Activated CD8-positive, alpha-beta memory T cell treated with anti-CD3 and anti-CD28 coated beads for 36 hours (primary cell): Measurements from ENCODE around the gene DMXL2. TPM values are rescaled to one million over a fixed set of nuclear protein-coding genes. Genes with fewer than 3 reads are reported as not detected.
"Not testable (repeated sequence)": the region's sequence is repeated elsewhere in the genome, so short reads cannot be mapped to it uniquely, and the experiment has no call there.

Experiments used
- CTCF ChIA-PET: fragments of 350-600 bp; sonication (Branson Sonifier 250); formaldehyde crosslinking; loops from one replicate; lab custom pipeline; 2021; ENCODE audit warnings: antibody characterized with exemption; lab: Charles Lee
- POLR2A ChIA-PET: fragments of 350-600 bp; sonication (Branson Sonifier 250); formaldehyde crosslinking; loops from one replicate; lab custom pipeline; 2021; ENCODE audit warnings: antibody characterized with exemption; lab: Charles Lee
- total RNA-seq, 2 experiments: library from RNA; stranded (reverse); gene quantifications; one replicate each; pipeline ENCODE4 v1.2.3, GENCODE V29; 2021

DMXL2 gene, protein sequence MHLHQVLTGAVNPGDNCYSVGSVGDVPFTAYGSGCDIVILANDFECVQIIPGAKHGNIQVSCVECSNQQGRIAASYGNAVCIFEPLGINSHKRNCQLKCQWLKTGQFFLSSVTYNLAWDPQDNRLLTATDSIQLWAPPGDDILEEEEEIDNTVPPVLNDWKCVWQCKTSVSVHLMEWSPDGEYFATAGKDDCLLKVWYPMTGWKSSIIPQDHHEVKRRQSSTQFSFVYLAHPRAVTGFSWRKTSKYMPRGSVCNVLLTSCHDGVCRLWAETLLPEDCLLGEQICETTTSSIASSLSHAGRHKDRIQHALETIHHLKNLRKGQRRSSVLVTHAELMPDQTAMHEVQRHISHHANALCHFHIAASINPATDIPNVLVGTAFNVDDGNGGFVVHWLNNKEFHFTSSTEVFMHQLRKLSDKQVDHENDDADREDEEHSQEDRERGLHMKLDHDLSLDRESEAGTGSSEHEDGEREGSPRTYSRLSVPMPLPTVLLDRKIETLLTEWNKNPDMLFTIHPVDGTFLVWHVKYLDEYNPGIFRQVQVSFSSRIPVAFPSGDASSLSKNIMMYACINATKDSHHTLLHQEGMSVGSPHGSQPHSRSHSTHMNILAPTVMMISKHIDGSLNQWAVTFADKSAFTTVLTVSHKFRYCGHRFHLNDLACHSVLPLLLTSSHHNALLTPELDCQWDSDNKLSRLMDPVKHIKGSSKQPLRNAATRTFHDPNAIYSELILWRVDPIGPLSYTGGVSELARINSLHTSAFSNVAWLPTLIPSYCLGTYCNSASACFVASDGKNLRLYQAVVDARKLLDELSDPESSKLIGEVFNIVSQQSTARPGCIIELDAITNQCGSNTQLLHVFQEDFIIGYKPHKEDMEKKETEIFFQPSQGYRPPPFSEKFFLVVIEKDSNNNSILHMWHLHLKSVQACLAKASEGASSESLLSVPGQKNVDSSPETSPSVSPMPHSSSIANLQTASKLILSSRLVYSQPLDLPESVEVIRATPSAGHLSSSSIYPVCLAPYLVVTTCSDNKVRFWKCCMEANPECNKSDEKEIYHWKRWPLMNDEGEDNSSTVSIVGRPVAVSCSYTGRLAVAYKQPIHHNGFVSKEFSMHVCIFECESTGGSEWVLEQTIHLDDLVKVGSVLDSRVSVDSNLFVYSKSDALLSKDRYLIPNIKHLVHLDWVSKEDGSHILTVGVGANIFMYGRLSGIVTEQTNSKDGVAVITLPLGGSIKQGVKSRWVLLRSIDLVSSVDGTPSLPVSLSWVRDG (N-terminal part only)
- 1 to 10 TPM; 5.2 to 6.3 TPM for total RNA-seq

DNA sequence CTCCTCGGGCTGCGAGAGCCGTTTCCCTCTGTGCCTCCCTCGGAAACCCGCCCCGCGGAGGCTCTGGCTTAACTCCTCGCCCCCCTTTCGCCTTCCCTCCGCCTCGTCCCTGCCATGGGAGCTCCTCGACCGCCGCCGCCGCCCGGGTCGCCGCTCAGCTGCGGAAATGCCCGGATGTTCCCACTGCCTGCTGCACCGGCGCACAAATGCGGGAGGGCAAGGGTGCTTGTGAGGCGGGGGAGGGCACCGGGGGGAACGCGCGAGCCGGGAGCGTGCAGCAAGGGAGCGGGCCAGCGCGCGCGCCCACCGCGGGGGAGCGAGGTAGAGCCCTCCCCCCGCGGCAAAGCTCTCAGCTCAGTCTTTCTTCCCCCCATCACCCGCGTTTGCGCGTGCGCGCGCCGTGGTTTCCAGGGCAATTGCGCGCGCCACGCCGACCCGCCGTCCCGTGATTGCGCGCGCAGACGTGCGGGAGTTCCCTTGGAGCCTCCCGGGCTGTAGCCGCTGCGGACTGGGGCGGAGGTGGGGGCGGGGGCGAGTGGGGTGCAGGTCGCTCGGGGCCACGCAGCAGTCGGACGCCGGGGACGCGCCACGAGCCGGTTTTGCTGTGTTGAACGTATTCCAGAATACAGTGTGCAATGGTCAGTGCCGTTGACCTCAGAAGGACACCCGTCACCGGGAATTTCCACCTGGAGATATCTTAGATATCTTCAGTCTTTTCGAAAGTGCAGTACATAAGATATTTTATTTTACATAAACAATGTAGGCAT is at the start of gene DMXL2:
DMXL2 (minus strand) TSS at position 168 of the 767 bp plus-strand sequence. CDS start 226 bp downstream, outside the sequence.
- ChIA-PET POLR2A (interaction anchor here (1.3 kb wide), 1 partner anchor 110 kb away, joined by 3 read pairs; no protein-coding TSS in a partner anchor), CTCF (interaction anchor here (1.3 kb wide), 1 partner anchor 126 kb away, joined by 3 read pairs; no protein-coding TSS in a partner anchor)

DNA sequence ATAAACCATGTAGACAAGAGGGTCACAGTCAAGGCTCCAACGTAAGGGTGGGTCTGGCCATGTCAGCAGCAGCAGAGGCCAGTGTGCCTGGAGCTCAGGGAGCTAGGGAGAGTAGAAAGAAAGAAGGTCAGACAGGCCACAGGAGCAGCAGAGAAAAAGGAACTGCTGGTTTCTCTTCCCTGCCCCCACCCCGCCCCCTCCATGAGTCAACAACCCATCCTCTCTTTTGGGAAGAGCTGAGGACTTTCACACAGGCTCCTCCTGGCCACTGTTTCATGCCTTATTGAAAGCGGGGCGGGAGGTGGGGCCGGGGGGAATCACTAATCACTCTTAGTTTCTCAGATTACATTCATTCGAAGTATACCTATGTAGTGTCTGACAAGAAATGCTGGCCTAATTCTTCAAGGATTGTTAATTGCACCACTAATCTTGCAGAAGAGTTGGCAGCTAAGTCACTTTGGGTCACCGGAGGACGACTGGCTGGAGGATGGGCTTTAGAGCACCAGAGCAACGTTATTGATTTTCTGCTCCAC is 49.6 kb upstream of the DMXL2 start:
- POLR2A ChIA-PET: no interaction called here
- CTCF ChIA-PET: interaction anchor here (1.2 kb wide), 1 partner anchor 22 kb away, joined by 4 read pairs; no protein-coding TSS in a partner anchor

DNA sequence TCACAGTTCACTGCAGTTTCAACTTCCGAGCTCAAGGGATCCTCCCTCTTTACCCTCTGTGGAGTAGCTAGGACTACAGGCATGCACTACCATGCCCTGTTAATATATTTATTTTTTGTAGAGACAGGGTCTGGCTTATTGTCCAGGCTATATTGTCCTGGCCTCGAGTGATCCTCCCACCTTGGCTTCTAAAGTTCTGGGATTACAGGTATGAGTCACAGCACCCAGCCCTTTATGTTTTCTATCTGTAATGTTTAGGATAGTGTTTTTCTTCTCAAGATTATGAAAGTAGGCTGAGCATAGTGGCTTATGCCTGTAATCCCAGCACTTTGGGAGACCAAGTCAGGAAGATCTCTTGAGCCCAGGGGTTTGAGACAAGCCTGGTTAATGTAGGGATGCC is 46.8 kb upstream of the DMXL2 start:
- POLR2A ChIA-PET: no interaction called here

DNA sequence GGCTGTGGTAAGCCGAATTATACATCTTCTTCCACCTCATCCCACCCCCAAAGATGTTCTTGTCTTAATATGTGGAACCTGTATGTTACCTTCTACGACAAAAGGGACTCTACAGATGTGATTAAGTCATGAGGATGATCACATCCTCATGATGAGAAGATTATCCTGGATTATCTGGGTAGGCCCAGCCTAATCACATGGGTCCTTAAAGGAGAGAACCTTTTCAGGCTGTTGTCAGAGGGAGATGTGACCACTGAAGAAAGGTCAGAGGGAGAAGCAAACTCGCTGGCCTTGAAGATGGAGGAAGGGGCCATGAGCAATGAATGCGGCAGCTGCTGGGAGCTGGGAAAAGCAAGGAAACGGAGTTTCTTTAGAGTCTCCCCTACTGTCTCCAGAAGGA is 45.9 kb upstream of the DMXL2 start:
- ChIA-PET POLR2A (interaction anchor here (0.7 kb wide), 1 partner anchor 1152 kb away, joined by 3 read pairs; no protein-coding TSS in a partner anchor), CTCF (no interaction called here)

More for the DNA sequence above, 46.8 kb upstream of the DMXL2 start:
- CTCF ChIA-PET: interaction anchor here (0.6 to 1.0 kb wide), 2 partner anchors 12 to 203 kb away, joined by 3 read pairs; no protein-coding TSS in a partner anchor

DNA sequence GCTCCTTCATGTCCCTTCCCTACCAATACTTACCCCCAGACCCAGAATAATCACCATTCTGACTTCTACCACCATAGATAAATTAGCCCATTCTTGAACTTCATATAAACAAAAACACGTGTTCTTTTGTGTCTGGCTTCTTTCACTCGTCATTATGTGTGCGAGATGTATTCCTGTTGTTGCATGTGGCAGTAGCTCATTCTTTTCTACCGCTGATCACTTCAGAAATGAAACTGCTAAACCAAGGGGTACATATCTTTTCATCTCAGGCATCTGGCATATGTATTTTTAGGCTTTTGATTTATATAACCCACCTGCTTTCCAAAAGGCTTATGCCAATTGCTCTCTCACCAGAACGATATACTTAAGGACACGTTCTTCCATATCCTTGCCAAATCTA is 44.9 kb upstream of the DMXL2 start:
- CTCF ChIA-PET: no interaction called here

DNA sequence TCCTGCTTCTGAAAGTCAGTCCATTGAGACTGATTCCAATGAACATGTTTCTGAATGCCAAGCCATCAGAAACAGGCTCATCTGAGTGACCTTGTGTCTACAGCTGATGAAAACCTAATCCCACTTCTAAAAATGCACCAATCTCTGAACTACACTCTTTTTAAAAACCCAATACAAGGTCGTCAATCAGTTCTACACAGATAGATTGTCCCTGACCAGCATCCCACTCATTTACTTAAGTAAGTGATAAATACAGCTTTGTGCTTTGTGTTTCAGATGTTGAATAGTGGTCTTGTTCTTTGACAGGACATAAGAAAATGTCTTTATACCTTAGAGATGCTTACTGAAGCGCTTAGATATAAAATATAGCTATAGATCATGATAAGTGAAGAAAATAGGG is 38.5 kb upstream of the DMXL2 start:
- ChIA-PET CTCF (no interaction called here), POLR2A (no interaction called here)

More for the DNA sequence above, 44.9 kb upstream of the DMXL2 start:
- POLR2A ChIA-PET: no interaction called here

DNA sequence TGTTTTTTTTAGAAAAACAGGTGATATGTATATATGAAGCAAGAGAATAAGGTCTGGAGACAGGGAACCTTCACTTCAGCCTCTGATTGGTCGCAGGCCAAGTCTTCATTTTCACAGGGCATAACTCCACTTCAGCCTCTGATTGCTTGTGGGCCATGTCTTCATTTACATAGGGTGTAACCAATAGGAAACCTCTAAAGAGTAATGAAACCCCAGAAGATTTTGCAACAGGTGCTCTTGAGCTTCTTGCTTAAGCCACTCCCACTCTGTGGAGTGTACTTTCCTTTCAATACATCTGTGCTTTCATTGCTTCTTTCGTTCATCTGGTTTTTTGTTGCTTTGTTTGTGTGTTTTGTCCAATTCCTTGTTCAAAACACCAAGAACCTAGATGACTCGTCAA is 36.1 kb upstream of the DMXL2 start:
- ChIA-PET CTCF (no interaction called here), POLR2A (no interaction called here)

DNA sequence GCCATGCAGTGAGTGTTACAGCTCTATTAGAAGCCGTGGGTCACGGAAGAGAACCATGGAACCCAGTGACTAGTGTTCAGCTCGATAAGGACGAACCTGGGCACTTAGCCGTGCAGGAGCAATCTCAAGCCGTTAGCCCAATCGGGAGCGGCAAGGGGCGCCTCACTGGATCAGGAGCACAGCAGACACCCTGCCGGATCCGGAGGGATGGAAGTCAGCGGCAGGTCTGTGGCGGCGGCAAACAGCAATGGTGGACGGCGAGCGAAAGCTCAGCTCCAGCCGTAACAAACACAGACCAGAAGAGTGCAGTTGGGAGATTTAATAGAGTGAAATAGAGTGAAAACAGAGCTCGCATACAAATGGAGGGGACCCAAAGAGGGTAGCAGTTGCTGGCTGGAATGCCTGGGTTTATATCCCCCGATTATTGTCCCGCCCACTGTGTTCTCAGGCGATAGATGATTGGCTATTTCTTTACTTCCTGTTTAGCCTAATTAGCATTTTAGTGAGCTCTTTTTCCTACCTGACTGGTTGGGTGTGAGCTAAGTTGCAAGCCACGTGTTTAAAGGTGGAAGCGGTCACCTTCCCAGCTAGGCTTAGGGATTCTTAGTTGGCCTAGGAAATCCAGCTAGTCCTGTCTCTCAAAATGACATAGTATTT is 33.0 kb upstream of the DMXL2 start:
- POLR2A ChIA-PET, CTCF ChIA-PET: not testable (repeated sequence)

DNA sequence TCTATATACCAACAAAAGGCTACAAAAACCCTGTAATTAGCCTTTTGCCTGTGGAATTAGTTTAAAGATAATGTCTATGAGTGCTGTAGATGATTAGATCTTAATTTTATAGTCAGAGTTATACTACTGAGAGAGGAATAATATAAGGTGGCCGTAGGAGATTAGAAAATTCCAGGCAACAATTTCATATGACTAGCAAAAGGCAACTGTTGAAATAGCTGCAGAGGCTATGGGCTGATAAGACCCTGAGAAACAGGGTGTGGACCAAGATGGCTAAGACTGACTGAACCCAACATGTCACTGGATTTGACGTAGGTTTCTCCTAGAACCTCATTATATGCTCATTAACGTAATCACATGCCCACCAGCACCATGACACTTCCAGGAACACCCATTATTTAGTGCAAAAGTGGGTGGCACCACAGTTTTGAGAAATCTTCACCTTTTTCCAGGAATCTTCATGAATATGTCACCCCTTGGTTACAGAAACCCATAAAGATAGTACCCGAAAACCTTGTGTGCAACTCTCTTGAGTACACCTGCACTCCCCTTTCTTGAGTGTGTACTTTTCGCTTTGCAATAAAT is 29.6 kb upstream of the DMXL2 start:
- ChIA-PET POLR2A (no interaction called here), CTCF (no interaction called here)

DNA sequence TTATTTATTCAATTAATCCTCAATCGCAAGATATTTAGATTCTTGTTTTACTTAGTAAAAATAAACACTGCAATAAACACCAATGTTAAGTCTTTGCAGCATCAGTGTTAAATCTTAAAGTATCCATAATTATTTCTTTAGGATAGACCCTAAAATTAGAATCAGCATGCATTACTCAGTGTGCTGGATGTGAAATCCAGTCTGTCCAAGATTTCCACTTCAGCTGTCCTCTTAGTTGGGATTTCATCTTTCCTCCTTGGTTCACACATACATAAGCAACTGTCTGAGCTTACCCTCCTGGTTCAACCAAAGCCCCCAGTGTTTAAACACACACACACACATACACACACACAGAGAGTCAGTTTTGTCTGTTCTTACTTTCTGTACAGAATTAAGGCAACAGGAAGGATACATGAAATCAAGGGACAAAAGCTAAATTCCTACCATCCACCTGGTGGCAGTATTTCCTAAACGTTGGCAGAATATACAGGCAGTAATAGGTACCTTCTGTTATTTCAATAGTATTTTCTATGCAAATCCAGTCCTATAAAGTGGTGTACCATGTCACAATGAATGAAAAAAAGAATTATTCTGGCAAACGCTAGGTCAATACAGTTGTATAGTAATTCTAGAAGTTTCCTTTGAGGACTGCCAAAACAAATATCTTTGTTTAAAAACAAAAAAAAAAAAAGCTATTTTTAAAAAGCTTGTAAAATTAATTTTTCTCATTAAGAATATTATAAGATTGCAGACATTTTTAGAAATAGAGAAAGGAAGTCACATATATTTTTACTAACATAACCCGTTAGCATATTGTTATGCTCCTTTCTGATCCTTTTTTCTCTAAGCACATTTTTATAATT is 27.3 kb upstream of the DMXL2 start:
- ChIA-PET POLR2A (no interaction called here), CTCF (interaction anchor here (0.6 to 2.4 kb wide), 19 partner anchors 14 to 256 kb away, joined by 3 to 52 read pairs (median 3); partner anchors contain the start of gene LYSMD2)

DNA sequence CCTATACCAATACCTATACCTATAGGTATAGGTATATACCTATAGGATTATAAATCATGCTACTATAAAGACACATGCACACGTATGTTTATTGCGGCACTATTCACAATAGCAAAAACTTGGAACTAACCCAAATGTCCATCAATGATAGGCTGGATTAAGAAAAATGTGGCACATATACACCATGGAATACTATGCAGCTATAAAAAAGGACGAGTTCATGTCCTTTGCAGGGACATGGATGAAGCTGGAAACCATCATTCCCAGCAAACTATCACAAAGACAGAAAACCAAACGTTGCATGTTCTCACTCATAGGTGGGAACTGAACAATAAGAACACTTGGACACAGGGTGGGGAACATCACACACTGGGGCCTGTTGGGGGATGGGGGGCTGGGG is 26.1 kb upstream of the DMXL2 start:
- POLR2A ChIA-PET: not testable (repeated sequence)
- CTCF ChIA-PET: interaction anchor here (2.4 kb wide), 1 partner anchor 128 kb away, joined by 52 read pairs; no protein-coding TSS in a partner anchor

DNA sequence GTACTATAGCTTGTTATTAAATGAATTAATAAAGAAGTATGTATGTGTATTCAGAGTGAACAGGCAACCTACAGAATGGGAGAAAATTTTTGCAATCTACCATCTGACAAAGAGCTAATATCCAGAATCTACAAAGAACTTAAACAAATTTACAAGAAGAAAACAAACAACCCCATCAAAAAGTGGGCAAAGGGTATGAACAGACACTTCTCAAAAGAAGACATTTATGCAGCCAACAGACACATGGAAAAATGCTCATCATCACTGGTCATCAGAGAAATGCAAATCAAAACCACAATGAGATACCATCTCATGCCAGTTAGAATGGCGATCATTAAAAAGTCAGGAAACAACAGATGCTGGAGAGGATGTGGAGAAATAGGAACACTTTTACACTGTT is 25.5 kb upstream of the DMXL2 start:
- CTCF ChIA-PET, POLR2A ChIA-PET: not testable (repeated sequence)

DNA sequence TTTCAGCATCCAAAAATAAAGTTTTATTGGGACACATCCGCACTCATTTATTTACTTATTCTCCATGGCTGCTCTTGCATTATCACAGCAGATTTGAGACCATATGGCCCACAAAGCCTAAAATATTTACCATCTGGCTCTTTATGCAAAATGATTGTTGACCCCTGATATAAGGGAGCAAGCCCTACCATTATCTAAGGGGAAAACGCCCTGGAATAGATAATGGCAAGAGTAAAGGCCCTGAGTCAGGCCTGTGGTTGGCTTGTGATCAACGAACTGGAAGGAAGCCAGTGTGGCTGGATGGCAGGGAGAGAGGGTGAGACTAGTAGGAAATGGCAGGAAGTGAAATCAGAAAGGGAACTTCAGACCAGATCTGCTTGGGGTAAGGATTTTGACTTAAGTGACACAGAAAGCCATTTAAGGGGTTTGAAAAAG is 24.6 kb upstream of the DMXL2 start:
- POLR2A ChIA-PET: no interaction called here
- CTCF ChIA-PET: no interaction called here

DNA sequence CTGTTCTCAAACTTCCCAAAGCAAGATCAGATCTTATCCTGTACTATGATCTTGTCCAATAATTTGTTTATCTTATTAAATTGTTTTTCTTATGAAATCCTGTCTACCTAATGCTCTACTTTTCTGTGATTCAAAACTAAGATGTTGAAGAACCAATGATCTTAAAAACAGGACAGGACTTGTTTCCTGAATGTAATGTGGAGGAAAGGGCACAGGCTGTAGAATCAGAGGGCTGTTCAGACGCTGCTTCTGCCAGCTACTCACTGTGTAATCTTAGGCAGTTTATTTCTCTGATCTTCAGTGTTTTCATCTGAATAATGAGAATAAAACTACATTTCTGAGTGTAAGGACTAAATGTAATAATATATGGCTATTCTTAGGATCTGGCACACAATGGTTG is 20.1 kb upstream of the DMXL2 start:
- ChIA-PET POLR2A (no interaction called here), CTCF (interaction anchor here (0.7 kb wide), 1 partner anchor 135 kb away, joined by 3 read pairs; no protein-coding TSS in a partner anchor)

DNA sequence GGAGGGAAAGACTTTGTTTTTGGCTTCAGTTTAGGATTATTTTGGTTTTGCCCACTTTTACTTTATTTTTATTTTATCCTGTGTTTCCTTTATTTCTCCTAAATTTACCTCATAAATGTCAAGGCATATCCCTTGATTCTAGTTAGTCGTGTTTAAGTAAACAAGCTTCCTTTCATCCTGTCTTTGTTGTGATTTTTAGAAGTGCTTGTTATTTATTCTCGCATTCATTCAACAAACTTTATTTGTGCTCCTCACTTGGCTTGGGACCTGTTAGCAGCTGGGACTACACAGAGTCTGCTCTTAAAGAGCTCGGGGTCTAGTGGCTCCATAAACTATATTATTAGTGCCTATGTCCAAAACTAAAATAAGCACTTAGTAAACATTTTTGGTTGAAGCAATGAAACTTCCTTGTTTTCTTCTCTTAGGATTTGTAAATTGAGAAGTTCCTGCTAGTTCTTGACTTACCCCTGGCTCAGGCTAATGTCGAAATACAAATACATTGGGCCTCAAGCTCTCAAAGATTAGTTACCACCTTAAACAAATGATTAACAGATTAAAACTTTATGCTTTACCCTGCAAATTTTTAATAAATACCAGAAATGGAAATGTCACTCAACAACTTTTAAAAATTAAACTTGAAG is 19.0 kb upstream of the DMXL2 start:
- ChIA-PET POLR2A (no interaction called here), CTCF (no interaction called here)
